GM21390 (cell line): ENCODE results near the gene KLC3.

Experiments used
- ATAC-seq: cut with Tn5 transposase; IDR thresholded peaks from one replicate; pipeline ENCODE4 v1.9.1; 2021; ENCODE audit not compliant: unreplicated experiment

The KLC3 gene

DNA sequence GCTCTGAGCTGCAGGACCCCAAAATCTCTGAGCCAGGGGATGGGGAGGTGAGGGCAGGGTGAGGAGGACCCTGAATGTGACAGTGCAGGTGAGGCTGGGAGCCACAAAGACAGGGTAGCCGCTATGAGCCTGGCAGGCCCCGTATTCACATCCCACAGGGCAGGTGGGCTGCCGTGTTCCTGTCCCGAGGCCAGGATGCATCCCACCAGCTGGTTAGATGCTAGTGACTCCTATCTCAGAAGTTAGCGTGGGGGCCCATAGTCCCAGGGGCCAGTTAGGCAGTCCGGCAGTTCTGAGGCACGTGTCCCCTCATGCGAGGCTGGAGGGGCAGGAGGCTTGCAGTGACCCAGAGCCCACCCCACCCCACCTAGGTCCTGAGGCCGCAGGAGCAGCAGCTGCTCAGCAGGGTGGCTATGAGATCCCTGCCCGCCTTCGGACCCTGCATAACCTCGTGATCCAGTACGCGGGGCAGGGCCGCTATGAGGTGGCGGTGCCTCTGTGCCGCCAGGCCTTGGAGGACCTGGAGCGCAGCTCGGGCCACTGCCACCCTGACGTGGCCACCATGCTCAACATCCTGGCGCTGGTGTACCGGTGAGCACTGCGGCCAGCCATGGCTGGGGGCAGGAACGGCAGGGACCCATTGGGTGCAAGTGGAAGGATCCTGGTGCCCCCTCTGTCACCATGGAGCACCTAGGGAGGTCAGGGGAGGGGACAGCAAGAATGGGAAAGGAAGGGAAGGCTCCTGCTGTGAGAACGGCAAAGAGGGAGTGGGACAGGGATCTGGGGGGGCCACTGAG, 7.2 kb downstream of the KLC3 start:
- ATAC-seq = no peak

DNA sequence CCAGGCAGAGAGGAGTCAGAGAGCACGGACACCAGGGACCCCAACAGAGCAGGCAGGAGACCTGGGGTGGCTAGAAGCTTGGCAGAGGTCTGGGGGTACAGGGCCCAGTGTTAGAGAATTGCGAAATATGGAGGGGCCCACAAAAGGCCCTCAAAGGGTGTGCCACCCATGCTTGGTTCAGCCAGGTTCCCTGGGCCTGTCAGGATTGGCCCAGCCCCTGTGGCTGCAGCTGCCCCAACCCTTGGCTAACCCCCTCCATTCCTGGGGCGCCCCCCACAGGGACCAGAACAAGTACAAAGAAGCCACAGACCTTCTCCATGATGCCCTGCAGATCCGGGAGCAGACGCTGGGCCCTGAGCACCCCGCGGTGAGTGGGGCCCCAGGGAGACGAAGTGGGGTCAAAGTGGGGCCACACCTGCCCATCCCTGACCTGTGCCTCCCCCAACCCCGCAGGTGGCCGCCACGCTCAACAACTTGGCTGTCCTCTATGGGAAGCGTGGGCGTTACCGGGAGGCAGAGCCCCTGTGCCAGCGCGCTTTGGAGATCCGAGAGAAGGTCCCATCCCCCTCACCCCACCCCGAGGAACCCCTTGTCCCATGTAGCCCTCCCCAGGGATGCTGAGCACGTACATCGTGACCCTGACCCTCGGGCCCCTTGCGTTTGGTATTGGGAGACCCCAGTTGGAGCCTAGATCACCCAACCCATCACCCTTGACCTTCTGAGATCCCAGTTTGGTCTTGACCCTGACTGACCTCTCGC, 8.0 kb downstream of the KLC3 start:
- no peak for ATAC-seq

DNA sequence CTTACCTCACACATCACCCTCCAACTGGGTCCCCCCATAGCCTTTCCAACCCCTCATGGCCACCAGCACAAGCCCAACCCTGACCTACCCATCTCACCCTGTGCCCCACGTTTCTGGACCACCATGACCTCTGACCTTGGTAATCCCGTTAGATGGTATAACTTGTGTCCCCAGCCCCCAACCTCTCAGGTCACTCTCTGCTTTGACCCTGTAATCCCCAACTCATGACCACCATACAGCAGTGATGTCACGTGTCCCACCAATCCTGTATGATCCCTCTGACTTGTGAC, 8.5 kb downstream of the KLC3 start:
- ATAC-seq = no peak

DNA sequence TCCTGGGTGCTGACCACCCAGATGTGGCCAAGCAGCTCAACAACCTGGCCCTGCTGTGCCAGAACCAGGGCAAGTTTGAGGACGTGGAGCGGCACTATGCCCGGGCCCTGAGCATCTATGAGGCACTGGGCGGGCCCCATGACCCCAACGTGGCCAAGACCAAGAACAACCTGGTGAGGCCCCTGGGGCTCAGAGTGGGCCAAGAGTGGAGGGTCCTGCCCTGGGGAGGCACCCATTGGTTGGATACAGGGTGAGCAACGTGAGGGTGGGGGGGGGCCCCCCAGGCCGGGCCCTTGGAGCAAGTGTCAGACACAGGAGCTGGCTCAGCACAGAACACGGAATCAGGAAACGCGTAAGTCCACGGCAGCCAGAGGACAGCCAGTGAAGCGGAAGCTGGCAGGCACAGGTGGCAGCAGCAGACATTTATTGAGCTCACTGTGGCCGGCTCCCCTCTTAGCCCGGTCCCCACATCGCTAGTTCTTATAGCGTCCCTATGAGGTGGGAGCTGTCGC, 8.9 kb downstream of the KLC3 start:
- ATAC-seq = no peak

DNA sequence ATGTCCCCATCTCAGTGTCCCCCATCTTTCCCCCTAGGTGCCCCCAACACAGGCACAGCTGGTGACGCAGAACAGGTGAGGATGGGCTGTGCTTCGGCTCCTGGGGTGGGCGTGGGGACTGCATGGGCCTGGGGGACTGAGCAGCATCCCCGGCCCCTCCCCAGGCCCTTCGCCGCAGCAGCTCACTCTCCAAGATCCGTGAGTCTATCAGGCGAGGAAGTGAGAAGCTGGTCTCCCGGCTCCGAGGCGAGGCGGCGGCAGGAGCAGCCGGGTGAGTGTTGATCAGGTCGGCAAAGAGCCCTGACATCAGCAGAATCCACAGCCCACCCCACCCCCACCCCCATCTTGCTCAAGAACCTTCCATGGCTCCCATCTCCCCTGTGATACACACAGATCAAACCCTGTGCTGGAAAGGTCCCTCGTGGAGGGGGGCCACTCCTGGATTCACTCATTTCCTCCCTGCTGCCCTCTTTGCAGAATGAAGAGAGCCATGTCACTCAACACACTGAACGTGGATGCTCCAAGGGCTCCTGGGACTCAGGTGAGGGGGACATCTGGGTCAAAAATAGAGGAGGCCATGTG, 10.0 kb downstream of the KLC3 start:
- ATAC-seq = no peak

DNA sequence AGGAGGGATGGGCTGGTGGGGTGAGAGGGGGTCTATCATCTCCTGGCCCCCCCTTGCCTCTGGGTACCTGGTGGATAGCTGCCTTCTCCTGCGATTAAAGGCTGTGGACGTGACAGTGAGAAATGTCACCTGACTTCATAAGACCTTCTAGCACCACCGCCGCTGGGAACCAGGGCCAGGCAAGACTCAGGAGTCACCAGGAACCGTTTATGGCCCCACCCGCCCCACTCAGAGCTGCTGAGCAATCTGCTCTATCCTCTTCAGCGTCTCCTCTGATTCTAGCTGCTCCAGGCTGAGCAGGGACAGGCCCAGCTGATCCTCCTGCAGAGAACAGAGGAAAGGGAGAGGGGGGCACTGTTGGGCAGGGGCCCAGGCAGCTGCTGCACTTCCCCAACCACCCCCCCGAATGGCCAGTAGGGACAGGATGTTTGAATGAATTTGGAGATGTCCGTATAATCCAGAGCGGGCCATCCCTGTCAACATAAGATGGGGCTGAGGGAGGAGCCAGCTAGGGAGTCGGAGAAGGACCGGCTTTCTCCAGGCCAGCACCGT, 10.9 kb downstream of the KLC3 start:
- no peak for ATAC-seq

DNA sequence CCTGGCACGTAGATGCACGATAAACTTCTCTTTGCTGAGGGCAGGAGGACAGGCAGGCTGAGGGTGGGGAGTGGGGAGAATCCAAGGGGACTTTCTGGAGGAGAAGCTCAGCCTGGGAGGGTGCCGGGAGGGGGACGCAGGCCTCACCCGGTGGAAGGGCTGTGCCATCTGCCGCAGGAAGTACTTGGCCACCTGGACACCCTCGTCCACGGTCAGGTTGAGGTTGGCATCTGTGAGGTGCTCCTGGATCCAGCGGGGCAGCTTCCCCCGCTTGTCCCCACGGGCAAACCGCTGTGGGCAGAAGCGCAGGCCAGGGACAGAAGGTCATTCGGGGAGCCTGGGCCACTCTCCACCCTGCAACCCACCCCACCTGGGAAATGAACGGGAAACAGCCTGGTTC, 11.5 kb downstream of the KLC3 start:
- ATAC-seq = no peak

DNA sequence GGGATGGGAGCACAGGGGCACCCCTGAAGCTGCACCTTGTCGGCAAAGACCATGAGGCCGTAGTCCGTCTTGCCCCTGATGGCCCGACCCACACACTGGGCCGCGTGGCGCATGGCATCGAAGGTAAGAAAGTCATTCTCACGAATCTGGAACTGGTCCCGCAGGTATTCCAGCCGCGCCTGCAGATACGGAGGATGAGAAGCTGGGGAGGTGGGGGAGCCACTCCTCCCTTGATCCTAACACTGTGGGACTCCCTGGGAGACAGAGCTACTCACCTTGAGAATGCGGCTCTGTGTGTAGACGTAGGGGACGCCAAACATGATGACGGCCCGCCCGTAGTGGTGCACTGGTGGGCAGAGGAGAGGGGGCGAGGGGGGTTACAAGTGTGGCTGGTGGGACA, 11.9 kb downstream of the KLC3 start:
- no peak for ATAC-seq

DNA sequence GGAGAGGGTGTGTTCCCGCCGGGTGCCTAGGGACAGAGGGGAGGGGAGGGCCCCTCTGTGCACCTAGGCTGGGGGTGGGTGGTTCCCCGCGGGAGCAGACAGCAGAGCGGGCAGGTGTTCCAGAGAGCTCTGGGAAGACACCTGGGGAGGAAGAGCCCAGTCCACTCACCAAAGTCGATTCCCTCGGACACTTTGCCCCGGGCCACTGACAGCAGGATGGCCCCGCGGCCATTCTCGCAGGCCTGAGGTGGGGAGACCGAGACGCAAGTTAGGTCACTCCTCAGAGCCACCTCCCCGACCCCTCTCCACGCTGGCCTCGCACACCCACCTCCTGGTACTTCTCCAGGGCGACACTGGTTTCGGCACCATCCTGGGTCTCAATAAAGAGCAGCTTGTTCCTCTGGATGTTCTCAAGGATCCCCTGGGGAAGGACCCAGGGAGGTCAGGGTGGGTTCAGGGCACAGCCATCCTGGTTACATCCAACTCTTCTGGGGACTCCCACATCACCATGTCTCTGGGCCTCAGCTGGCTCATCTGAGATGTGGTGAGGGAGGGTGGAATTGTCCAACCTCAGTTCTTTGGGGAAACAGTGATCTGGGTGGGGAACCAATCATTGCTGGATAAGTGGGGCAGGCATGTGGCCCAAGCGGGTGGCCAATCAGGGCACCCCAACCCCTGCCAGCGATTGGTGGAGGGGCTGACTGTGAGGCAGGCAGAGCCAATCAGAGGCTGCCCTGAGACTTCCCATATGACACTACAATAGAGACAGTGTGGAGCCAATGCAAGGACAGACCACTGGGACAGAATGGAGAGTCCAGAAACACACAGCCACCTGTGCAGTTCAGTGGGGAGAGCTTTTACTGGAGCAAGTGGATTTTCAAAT, 12.6 kb downstream of the KLC3 start:
- ATAC-seq = no peak

DNA sequence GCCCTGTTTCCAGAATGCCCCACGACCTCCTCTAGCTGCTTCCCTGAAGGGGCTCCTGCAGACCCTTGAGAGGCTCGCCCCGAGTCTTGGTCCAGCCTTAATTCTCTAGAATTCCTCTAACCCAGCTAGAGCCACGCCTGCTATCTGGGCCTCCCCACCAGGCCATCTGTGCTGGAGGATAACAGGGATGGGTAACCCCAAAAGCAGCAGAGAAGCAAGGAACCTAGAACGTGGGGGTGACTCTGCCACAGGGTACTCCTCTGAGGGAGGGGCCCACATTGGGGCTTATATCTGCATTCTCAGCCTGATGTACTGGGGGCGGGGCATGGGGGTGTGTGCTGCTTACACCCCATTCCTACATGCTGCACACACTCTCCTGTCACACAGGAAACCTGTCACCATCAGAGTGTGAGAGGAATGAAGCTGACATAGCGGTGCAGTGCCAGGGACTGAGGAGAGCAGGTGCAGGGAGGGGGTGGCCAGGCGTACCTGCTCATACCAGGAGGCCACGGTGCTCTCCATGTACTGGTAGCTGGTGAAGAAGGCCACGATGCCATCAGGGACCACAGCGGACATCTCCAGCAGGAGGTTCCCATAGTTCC, 13.8 kb downstream of the KLC3 start:
- no peak for ATAC-seq

DNA sequence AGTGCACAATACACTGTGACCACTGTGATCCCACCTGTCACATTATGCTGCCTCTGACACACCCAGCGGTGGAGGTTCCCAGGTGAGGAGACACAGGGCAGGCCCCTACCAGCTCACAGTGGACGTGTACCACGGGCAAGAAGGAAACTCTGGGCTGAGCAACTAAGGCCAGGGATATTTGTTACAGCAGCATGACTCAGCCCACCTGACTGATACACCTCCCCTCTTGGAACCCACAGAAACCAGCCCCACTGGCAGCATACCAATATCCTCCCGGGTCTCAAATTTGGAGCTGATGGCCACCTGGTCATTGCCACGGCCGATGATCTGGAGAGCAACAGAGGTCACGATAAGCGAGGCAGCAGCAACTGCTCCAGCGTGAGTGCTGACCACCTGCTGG, 14.9 kb downstream of the KLC3 start:
- no peak for ATAC-seq

DNA sequence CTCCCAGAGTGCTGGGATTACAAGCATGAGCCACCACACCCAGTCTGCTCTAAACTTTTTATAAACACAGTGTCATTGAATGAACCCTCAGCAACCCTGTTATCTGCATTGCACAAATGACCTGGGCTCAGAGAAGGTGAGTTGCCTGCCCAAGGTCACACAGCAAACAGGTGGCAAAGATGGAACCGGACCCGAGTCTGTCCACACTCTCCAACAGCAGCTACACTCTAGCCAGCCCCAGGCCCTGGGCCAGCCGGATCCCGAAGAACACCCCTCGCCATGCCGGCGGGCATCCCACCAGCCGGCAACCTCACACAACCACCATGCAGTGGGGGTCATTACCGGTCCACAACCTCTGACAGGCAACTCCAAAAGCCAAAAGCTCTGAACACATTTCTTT, 15.4 kb downstream of the KLC3 start:
- ATAC-seq = no peak

DNA sequence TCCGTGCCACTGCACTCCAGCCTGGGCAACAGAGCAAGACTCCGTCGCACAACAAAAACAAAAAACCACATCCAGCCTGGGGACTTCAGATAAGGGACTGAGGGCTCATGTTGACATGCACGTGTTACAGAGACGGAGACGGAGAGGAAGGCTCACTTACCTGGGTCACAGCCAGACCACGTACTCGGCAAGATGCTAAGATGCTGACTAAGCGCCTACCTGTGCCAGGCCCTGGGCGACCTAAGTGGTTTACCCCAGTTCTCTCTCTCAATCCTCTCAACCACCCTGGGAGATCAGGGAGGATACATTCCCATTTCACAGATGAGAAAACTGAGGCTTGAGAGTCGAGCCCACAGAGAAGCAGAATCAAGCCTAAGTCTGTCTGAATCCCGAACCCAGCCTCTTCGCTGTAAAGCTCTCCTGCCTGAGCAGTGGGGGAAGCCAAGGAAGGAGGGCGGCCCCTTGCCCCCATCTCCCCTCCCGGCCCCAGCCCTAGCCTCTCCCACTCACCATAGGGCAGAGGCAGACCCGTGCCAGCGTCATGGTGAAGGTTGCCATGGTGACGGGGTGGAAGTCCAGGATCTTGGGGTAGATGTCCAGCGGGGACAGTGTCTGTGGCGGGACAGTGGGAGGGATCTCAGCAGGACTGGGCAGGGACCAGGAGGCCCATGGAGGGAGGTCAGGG, 16.4 kb downstream of the KLC3 start:
- ATAC-seq = no peak

DNA sequence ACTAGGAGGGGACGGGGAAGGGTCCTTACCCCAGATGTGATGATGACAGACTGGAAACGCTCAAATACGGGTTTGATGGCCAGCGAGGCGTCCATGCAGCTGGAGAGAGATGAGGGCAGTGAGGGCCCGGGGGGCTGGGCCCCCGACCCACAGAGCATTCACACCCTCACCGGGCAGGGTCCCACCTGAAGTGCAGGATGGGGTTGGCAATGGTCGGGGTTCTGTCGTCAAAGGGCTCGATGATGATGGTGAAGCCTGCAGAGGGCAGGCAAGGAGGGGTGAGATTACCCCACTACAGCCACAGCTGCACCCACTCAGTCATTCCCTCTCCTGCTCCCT, 16.9 kb downstream of the KLC3 start:
- no peak for ATAC-seq

DNA sequence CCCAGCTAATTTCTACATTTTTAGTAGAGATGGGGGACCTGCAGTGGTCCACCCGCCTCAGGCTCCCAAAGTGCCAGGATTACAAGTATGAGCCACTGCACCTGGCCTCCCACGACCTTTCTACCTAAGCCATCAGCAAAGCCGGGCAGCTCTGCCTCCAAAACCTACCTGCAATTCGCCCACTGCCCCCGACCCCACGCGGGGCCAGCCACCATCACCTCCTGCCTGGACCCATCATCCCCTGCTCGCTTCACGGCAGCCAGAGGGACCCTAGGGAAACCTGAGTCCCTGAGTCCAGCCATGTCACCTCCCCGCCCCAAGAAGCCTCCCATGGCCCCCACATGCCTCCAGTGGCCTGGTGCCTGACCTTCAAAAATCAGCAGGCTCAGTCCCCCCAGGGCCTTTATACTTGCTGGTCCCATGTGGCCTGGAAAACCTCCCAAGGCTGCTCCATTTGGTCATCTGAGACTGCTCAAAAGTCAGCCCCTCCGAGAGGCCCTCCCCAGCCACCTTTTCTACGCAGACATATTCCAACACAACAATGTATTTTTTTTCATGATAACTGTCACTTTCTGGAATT, 17.8 kb downstream of the KLC3 start:
- no peak for ATAC-seq

DNA sequence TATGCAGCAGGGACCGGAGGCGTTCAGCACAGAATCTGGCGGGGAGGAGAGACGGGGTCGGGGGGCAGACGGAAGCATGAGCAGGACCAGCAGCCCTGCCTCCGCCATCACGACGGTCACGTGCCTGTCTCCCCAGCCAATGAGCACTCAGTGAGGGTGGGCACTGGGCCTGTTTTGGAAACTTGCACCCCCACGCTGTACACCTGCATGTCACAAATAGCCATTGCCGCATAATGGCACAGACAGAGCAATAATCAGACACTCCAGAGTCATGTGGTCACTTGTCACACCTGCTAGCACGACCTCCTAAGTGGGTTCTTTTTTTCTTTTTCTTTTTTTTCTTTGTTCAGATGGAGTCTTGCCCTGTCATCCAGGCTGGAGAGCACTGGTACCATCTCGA, 21.1 kb downstream of the KLC3 start:
- ATAC-seq = no peak

DNA sequence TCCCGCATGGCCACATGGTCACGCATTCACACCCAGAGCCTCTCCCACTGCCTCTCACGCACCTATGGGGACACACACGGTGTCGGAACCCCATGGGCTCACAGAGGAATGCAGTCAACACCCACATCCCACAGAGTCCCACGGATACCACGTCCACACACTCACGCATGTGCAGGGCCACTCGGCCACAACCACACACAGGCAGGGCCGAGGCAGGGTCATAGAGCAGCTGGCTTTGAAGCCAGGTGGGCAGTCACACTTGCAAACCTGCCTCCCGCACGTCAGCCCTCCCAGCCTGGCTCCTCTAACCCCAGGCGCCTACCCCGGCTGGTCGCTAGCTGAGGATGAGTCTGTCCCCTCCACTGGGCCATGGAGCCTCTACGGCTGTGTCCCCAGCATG, 21.7 kb downstream of the KLC3 start:
- ATAC-seq = no peak

DNA sequence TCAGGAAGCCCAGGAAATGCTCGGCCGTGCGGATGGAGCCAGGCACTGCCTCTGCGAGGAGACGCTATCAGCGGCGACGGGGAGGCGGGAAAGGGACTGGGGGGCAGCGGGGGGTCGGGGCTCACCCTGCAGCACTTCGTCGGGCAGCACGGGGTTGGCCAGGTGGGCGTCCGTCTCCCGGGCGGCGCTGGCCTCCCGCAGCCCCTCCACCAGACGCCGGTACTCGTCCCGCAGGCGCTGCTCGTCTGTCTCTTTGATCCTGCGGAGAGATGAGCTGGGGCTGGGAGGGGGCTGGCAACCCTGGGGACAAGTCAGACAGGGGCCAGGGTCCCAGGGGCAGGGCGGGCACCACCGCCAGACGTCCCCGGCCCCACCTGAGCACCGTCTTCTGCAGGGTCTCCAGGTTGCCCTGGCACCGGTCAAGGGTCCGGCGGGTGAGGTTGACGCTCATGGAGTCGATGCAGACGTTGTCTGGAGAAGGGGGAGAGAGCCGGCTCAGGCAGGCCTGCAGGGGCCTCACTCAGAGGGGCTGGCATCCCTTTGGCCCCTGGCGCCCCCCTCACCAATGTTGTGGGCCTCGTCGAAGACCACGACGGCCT, 23.4 kb downstream of the KLC3 start:
- ATAC-seq = no peak

DNA sequence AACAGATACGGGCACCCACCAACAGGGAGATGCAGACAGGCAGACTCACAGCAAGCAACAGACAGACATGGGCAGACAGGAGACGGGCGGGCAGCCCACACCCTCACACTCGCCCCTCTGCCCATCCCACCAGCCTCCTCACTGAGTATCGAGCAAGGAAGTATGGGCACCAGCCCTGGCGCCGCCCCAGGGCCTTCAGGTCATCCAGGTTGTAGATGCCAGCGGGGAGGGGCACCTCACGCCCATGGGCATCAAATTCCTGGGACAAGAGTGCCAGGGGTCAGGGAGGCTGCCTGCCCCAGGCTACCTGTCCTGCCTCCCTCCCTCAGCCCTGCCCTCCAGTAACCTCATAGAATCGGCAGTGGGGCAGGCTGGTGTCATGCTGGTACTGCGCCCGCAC, 24.1 kb downstream of the KLC3 start:
- no peak for ATAC-seq
